GM12891 (cell line): ENCODE measurements around the gene ASCL2.

Source experiments
- POLR2A ChIP-seq: IDR thresholded peaks from 2 replicates; pipeline ENCODE4 v1.6.1; 2011; ENCODE audit warnings: low read depth, low read length, control low read depth
- POLR2AphosphoS5 ChIP-seq: IDR thresholded peaks from 2 replicates; pipeline ENCODE4 v1.6.1; 2011; ENCODE audit warnings: low read depth, low read length, control low read depth
- POU2F2 ChIP-seq: IDR thresholded peaks from 2 replicates; pipeline ENCODE4 v1.6.1; 2011; ENCODE audit warnings: low read depth, mild to moderate bottlenecking, control low read depth, low read length, moderate library complexity
- SPI1 ChIP-seq: IDR thresholded peaks from 2 replicates; pipeline ENCODE4 v1.6.1; 2011; ENCODE audit warnings: low read depth, low read length, control low read depth
- TAF1 ChIP-seq: IDR thresholded peaks from 2 replicates; pipeline ENCODE4 v1.6.1; 2011; ENCODE audit warnings: low read depth, low read length, control low read depth

GRCh38 chr11:2272228-2272945 lies 2.0 kb upstream of the ASCL2 start:
- TF ChIP-seq POLR2A = no peak
- no peak for TF ChIP-seq SPI1
- no peak for TF ChIP-seq POLR2AphosphoS5
- TF ChIP-seq TAF1 = no peak
- no peak for TF ChIP-seq POU2F2
